ENCODE measurements around the gene SSTR3. TPM values are rescaled to one million over a fixed set of nuclear protein-coding genes. Genes with fewer than 3 reads are reported as not detected.

The SSTR3 gene
- total and polyA plus RNA-seq, 9 of the 15 experiments (the other 6 are each of a cell fraction or from before 2014, with no cell fraction given) = 0.03 TPM; not detected in 8

DNA sequence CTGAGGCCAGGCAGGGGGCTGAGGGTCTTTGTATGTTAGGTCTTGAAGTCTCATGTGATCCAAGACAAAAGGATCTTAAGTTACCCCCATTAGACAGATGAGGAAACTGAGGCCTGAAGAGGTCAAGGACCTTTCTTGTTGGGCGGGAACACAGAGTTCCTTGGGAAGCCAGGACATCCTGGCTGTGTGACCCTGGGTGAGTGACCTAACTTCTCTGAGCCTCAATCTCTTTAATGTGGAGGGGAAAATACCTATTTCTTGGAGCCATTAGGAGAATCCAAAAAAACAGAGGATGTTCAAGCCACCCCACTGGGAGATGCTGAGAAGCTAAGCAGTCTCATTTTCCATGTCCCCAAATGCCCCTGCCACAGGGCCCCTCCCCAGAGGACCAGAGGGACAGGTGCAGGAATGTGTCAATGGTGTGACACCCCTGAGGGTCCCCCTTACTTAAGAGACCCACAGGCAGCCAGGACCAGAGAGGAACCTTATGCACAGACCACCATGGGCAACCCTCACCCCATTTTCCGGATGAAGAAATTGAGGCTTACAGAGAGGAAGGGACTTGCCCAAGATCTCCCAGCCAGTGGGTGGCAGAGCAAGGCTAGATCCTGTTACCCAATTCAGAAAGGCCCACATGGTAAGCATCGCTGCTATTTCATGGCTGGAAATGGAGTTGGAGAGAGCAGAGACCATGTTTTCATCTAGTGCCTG, 23.8 kb upstream of the SSTR3 start (continued):
- TF ChIP-seq SRSF7 (optimal IDR thresholded peaks at IDR 0.05; ENCODE audit: low read depth, low read length) (no peak), CBFA2T3 (IDR thresholded peaks at IDR 0.05) (no peak), ZNF316 (IDR thresholded peaks at IDR 0.05) (no peak), ZNF717 (CRISPR knock-in tag; IDR thresholded peaks at IDR 0.05) (no peak)
- TF ChIP-seq, protein P1, sequence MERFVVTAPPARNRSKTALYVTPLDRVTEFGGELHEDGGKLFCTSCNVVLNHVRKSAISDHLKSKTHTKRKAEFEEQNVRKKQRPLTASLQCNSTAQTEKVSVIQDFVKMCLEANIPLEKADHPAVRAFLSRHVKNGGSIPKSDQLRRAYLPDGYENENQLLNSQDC (CRISPR knock-in tag; IDR thresholded peaks at IDR 0.05) = no peak

DNA sequence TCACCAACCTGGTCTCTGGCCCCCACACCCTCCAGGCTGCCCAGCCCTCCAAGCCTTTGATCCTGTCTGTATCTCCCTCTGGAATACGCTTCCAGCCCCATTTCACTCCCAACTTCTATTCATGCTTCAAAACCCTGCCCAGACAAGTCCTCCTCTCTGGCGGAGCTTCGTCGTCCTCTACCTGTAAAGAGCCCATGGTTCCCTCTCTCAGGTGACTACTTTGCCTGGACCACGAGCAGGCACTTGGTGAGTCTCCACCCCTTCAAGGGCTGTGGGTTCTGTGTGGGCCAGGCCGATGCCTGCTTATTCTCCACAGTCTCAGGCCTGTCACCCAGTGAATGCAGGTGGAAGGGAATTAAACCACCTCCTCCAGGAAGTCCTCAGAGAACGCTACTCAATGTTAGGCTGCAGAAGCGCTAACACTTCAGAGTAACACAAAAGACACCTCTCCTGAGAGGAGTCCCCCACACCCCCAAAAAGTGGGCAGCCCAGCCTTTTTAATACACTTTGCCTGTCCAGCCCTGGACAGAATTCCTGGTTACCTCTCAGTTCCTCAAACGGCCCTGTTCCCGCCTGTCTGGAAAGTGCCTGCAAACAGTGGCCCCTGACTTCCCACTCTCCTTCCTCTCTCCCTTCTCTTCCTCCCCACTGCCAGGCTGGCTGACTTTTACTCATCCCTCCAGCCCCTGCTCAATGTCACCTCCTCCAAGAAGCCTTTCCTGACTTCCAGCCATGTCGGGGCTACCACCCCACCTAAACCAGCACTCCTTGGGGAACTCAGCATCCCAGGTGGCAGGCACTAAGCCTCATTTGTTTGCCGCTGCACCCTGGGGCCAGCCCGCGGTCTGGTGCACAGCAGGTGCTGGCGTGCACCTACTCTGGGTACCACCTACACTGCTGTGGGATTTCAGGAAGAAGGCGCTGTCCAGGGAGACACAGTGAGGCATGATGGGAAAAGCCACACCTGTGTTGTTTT, 22.7 kb upstream of the SSTR3 start:
- ChIA-PET CTCF (ENCODE audit: low intra/inter-chr PET ratio) (no interaction called here), POLR2A (no interaction called here)
- BruUV-seq (replicated peaks) = no TSS peak
- TF ChIP-seq ZNF23 (CRISPR knock-in tag; IDR thresholded peaks at IDR 0.05) = no peak
- TF ChIP-seq ZNF41 (CRISPR knock-in tag; conservative IDR thresholded peaks at IDR 0.05) = no peak
- TF ChIP-seq E2F5 (CRISPR knock-in tag; IDR thresholded peaks at IDR 0.05) = no peak
- no peak for TF ChIP-seq RHOXF2B (CRISPR knock-in tag; conservative IDR thresholded peaks at IDR 0.05)
- no peak for TF ChIP-seq ZFX (CRISPR knock-in tag; IDR thresholded peaks at IDR 0.05)
- no peak for TF ChIP-seq MYC (IDR thresholded peaks at IDR 0.05; ENCODE audit: low read depth, low read length)
- TF ChIP-seq MYC (CRISPR knock-in tag; IDR thresholded peaks at IDR 0.05; ENCODE audit: borderline replicate concordance, low read depth) = no peak
- peak; percentile 30; the same call in 1 of the 2 replicates for TF ChIP-seq RBFOX2 (IDR thresholded peaks at IDR 0.05; ENCODE audit: low read depth, low read length)
- no peak for TF ChIP-seq ARID3A (IDR thresholded peaks at IDR 0.05; ENCODE audit: borderline replicate concordance, low read depth, low read length)
- TF ChIP-seq ZFP36 (IDR thresholded peaks at IDR 0.05; ENCODE audit: low read depth, low read length, partially characterized antibody) = peak; percentile 81
- no peak for TF ChIP-seq HCFC1 (IDR thresholded peaks at IDR 0.05; ENCODE audit: low read depth, low read length)
- no peak for TF ChIP-seq TAF1 (IDR thresholded peaks at IDR 0.05; ENCODE audit: control insufficient read depth, extremely low read depth, insufficient read depth, low read length, severe bottlenecking)

More for the DNA sequence above, 22.7 kb upstream of the SSTR3 start:
- intact Hi-C loops (cut with micrococcal nuclease) = no loop called here
- Histone ChIP-seq H3K36me3 (ENCODE audit: control insufficient read depth, insufficient read depth, low read length) (peaks cover 74% of the 10 kb centered on the region; the same call in 2 of the 3 replicates), H4K20me1 (replicated peaks; ENCODE audit: control insufficient read depth, insufficient read depth, low read length) (peaks cover 3% of the 10 kb centered on the region; the same call in 1 of the 2 replicates), H2AFZ (ENCODE audit: low read depth, low read length) (no peak overlapping the region), H3K4me1 (replicated peaks in 1 of 2; ENCODE audit: control insufficient read depth in 2 of 2, insufficient read depth in 2 of 2, low read length in 2 of 2) (peaks cover 11 to 30% of the 10 kb centered on the region in 2 experiments; a peak in 4 of 5 replicates), H3K4me2 (ENCODE audit: insufficient read depth, low read length) (no peak overlapping the region), H3K79me2 (ENCODE audit: control insufficient read depth, insufficient read depth, low read length) (peaks cover 17% of the 10 kb centered on the region; the same call in 2 of the 3 replicates), H3K9me1 (ENCODE audit: control insufficient read depth, insufficient read depth, low read length) (no peaks in the 10 kb centered on the region), H3K9ac (ENCODE audit: insufficient read depth in 1 of 2, low read depth in 2 of 2, low read length in 2 of 2) (peak overlapping the region in 1 of 2 experiments; percentile 43; a peak in 2 of 4 replicates), H3K9me3 (replicated peaks; ENCODE audit: control insufficient read depth, insufficient read depth, low read depth, low read length) (no peaks in the 10 kb centered on the region), H3K4me3 (no peak overlapping the region), H3K27me3 (ENCODE audit: control insufficient read depth in 2 of 2, insufficient read depth in 2 of 2, low read length in 2 of 2) (no peaks in the 10 kb centered on the region), H3K27ac (ENCODE audit: extremely low read depth, low read depth, low read length) (no peak overlapping the region)
- in situ Hi-C loops (cut with MboI) = no loop called here
- 88% methylated on average over 11 of the region's 16 CpGs for WGBS (ENCODE audit: insufficient coverage, low coverage, missing lambda C conversion rate)
- FAIRE-seq (no peak), ATAC-seq (no peak), DNase-seq (ENCODE audit: extremely low read depth in 1 of 4, low spot score in 3 of 4) (no peak)

All from K562 (cell line).